B cell (primary cell): ENCODE data around the gene CADPS. TPM values are rescaled to one million over a fixed set of nuclear protein-coding genes. Genes with fewer than 3 reads are reported as not detected.

ENCODE experiments used
- ATAC-seq: fragments of 200-7000 bp; cut with Tn5 transposase; one replicate; pipeline ENCODE4 v1.10.0; 2021; ENCODE audit warnings: low read depth, mild to moderate bottlenecking, moderate number of reproducible peaks, moderate library complexity
- CTCF ChIA-PET: fragments of 350-600 bp; sonication (Branson Sonifier 250); formaldehyde crosslinking; loops from one replicate; lab custom pipeline; 2021; ENCODE audit warnings: antibody characterized with exemption, inconsistent platforms; lab: Charles Lee
- POLR2A ChIA-PET: fragments of 350-600 bp; sonication (Branson Sonifier 250); formaldehyde crosslinking; loops from one replicate; lab custom pipeline; 2021; ENCODE audit warnings: antibody characterized with exemption; lab: Charles Lee
- DNase-seq: peaks from one replicate; pipeline ENCODE4 v3.0.0; 2013
- H2AFZ ChIP-seq: 2 replicates; pipeline ENCODE4 v1.6.1; 2012; ENCODE audit warnings: mild to moderate bottlenecking, low read depth, low read length; ENCODE audit not compliant: insufficient read depth, poor library complexity, severe bottlenecking
- H3K27ac ChIP-seq, 2 donors: 1 replicate in 1 of 2; 2 replicates in 1 of 2; pipeline ENCODE4 v1.5.1; 2012 to 2013; ENCODE audit warnings: low read length in 2 of 2, mild to moderate bottlenecking in 2 of 2, moderate library complexity in 1 of 2
- H3K27me3 ChIP-seq, 4 experiments: fragments of 200-600 bp in 1 of 4; sonication (generic) in 1 of 4; replicated peaks in 1 of 4; 1 replicate in 2 of 4; 2 replicates in 2 of 4; pipeline versions ENCODE4 v1.6.1 to v1.7.0; 2013 to 2016; ENCODE audit warnings: low read length in 3 of 4, mild to moderate bottlenecking in 2 of 4, mixed read lengths in 1 of 4, moderate library complexity in 1 of 4; ENCODE audit not compliant: insufficient read depth in 4 of 4, control insufficient read depth in 3 of 4; ENCODE audit errors: control extremely low read depth in 1 of 4
- H3K36me3 ChIP-seq, 2 experiments: replicated peaks in 1 of 2; 1 replicate in 1 of 2; 2 replicates in 1 of 2; pipeline versions ENCODE4 v1.6.1 to v1.7.1; 2013; ENCODE audit warnings: low read length in 1 of 2; ENCODE audit not compliant: insufficient read depth in 2 of 2, control insufficient read depth in 1 of 2; ENCODE audit errors: control extremely low read depth in 1 of 2, extremely low read depth in 1 of 2
- H3K4me1 ChIP-seq, 2 donors: fragments of 200-600 bp in 1 of 2; sonication (generic) in 1 of 2; 1 replicate in 1 of 2; 2 replicates in 1 of 2; pipeline versions ENCODE4 v1.5.1 to v1.6.1; 2013 to 2017; ENCODE audit warnings: low read length in 2 of 2; ENCODE audit not compliant: control insufficient read depth in 2 of 2, insufficient read depth in 2 of 2
- H3K4me2 ChIP-seq: replicated peaks from 2 replicates; pipeline ENCODE3; 2012; ENCODE audit warnings: mild to moderate bottlenecking, low read depth, low read length; ENCODE audit not compliant: poor library complexity, severe bottlenecking
- H3K4me3 ChIP-seq, 5 experiments: fragments of 200-600 bp in 1 of 5; sonication (generic) in 1 of 5; 1 replicate in 3 of 5; 2 replicates in 2 of 5; pipeline versions ENCODE4 v1.5.1 to v1.7.0; 2011 to 2016; ENCODE audit warnings: low read length in 4 of 5, mild to moderate bottlenecking in 4 of 5, low read depth in 2 of 5, control low read depth in 1 of 5, moderate library complexity in 1 of 5; ENCODE audit not compliant: insufficient read depth in 1 of 5; ENCODE audit errors: control extremely low read depth in 1 of 5, extremely low read depth in 1 of 5
- H3K79me2 ChIP-seq: fragments of 200-600 bp; sonication (generic); one replicate; pipeline ENCODE4 v1.6.0; 2016; ENCODE audit warnings: low read length; ENCODE audit not compliant: control insufficient read depth, insufficient read depth
- H3K9ac ChIP-seq: fragments of 200-600 bp; sonication (generic); 2 replicates; pipeline ENCODE4 v1.6.1; 2017; ENCODE audit warnings: mild to moderate bottlenecking, low read length, moderate library complexity
- H3K9me3 ChIP-seq, 3 donors: one replicate each; pipeline versions ENCODE4 v1.6.1 to v1.7.1; 2013; ENCODE audit warnings: low read length in 2 of 3; ENCODE audit not compliant: control insufficient read depth in 2 of 3, insufficient read depth in 1 of 3; ENCODE audit errors: control extremely low read depth in 1 of 3
- H4K20me1 ChIP-seq: 2 replicates; pipeline ENCODE4 v1.6.0; 2012; ENCODE audit warnings: mild to moderate bottlenecking, low read length; ENCODE audit not compliant: insufficient read depth, control insufficient read depth, poor library complexity, severe bottlenecking
- H3K27ac Mint-ChIP-seq: one replicate; pipeline ENCODE4 v1.8.0; 2021; ENCODE audit warnings: mixed read lengths
- H3K27me3 Mint-ChIP-seq: one replicate; pipeline ENCODE4 v1.8.0; 2021; ENCODE audit warnings: mixed read lengths
- H3K4me1 Mint-ChIP-seq: one replicate; pipeline ENCODE4 v1.8.0; 2021; ENCODE audit warnings: mixed read lengths
- H3K4me3 Mint-ChIP-seq: one replicate; pipeline ENCODE4 v1.8.0; 2021; ENCODE audit warnings: mixed read lengths
- H3K9me3 Mint-ChIP-seq: one replicate; pipeline ENCODE4 v1.8.0; 2022; ENCODE audit warnings: mixed read lengths; ENCODE audit not compliant: insufficient read depth
- EZH2 ChIP-seq: IDR thresholded peaks from 2 replicates; pipeline ENCODE4 v1.6.1; 2012; ENCODE audit warnings: borderline replicate concordance, low read depth, mild to moderate bottlenecking, moderate library complexity, low read length; ENCODE audit not compliant: insufficient read depth, poor library complexity, severe bottlenecking
- WGBS: methylation state at CpG from one replicate; pipeline ENCODE4 v1.1.5; 2013; ENCODE audit warnings: missing lambda C conversion rate; ENCODE audit not compliant: insufficient coverage; 5-methylcytosine and 5-hydroxymethylcytosine counted together
- intact Hi-C: fragments of 100-400 bp; cut with micrococcal nuclease; formaldehyde crosslinking; loops from one replicate; pipeline ENCODE4 v1.10.0; 2022
- polyA plus RNA-seq: library from polyadenylated mRNA; depleted of rRNA; stranded (reverse); fragments of >200 nt; gene quantifications from 2 replicates; pipeline ENCODE4 v1.2.3, GENCODE V29; 2012
- total RNA-seq, 2 donors: library from RNA; stranded (reverse); fragments of 120-200 nt in 1 of 2; gene quantifications; 1 replicate in 1 of 2; 2 replicates in 1 of 2; pipeline versions ENCODE4 v1.2.3 to v1.2.4, GENCODE V29; 2013 to 2022
- TF ChIP-seq, protein P1 (sequence below): fragments of 200-600 bp; IDR thresholded peaks from one replicate; pipeline ENCODE4 v1.8.0; 2022; ENCODE audit warnings: antibody characterized with exemption, mild to moderate bottlenecking

Gene CADPS
- total and polyA plus RNA-seq, 2 donors (not counting 1 experiment from before 2014, with no cell fraction given): 0.16 to 0.22 TPM

- Histone ChIP-seq H3K9ac (no peak overlapping the region), H2AFZ (no peak overlapping the region), H3K36me3 (no peaks in the 10 kb centered on the region), H3K27ac (no peak overlapping the region), H3K27me3 (no peaks in the 10 kb centered on the region), H3K4me1 (no peaks in the 10 kb centered on the region), H3K9me3 (no peaks in the 10 kb centered on the region), H3K79me2 (no peaks in the 10 kb centered on the region), H3K4me3 (no peak overlapping the region), H4K20me1 (no peaks in the 10 kb centered on the region), H3K4me2 (no peak overlapping the region)
- Mint-ChIP-seq H3K4me1 (no peaks in the 10 kb centered on the region), H3K27ac (no peak overlapping the region), H3K9me3 (peaks cover 2% of the 10 kb centered on the region), H3K27me3 (no peaks in the 10 kb centered on the region), H3K4me3 (no peak overlapping the region)
- POLR2A ChIA-PET: no interaction called here
- DNase-seq: no peak
- intact Hi-C loops: no loop called here
- CTCF ChIA-PET: no interaction called here
- TF ChIP-seq EZH2: no peak
- TF ChIP-seq, protein P1, sequence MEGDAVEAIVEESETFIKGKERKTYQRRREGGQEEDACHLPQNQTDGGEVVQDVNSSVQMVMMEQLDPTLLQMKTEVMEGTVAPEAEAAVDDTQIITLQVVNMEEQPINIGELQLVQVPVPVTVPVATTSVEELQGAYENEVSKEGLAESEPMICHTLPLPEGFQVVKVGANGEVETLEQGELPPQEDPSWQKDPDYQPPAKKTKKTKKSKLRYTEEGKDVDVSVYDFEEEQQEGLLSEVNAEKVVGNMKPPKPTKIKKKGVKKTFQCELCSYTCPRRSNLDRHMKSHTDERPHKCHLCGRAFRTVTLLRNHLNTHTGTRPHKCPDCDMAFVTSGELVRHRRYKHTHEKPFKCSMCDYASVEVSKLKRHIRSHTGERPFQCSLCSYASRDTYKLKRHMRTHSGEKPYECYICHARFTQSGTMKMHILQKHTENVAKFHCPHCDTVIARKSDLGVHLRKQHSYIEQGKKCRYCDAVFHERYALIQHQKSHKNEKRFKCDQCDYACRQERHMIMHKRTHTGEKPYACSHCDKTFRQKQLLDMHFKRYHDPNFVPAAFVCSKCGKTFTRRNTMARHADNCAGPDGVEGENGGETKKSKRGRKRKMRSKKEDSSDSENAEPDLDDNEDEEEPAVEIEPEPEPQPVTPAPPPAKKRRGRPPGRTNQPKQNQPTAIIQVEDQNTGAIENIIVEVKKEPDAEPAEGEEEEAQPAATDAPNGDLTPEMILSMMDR: no peak
- no peak for ATAC-seq
Observed at GRCh38 chr3:62761311-62761710, 113.9 kb downstream of the CADPS start.

- Histone ChIP-seq H2AFZ (no peak overlapping the region), H3K36me3 (no peaks in the 10 kb centered on the region), H3K79me2 (no peaks in the 10 kb centered on the region), H4K20me1 (no peaks in the 10 kb centered on the region), H3K4me2 (no peak overlapping the region), H3K27me3 (no peaks in the 10 kb centered on the region), H3K27ac (no peak overlapping the region), H3K9ac (no peak overlapping the region), H3K9me3 (peaks cover 0 to 3% (median 0%) of the 10 kb centered on the region in 3 donors), H3K4me1 (no peaks in the 10 kb centered on the region), H3K4me3 (no peak overlapping the region)
- Mint-ChIP-seq H3K27me3 (no peaks in the 10 kb centered on the region), H3K4me3 (no peak overlapping the region), H3K27ac (no peak overlapping the region), H3K4me1 (no peaks in the 10 kb centered on the region), H3K9me3 (peaks cover 2% of the 10 kb centered on the region)
- no peak for TF ChIP-seq EZH2
- TF ChIP-seq, protein P1: no peak
- CTCF ChIA-PET: no interaction called here
- no CpG with 5 or more reads among the region's 3 CpGs for WGBS
- ATAC-seq (no peak), DNase-seq (no peak)
- intact Hi-C loops: no loop called here
- POLR2A ChIA-PET: no interaction called here
Observed at GRCh38 chr3:62758296-62759066, 116.7 kb downstream of the CADPS start.
